Measurements from ENCODE around the gene SEMA3D.

Gene SEMA3D

GRCh38 chr7:84981055-84981976 lies 205.5 kb downstream of the SEMA3D start:
- FAIRE-seq: no peak

DNA sequence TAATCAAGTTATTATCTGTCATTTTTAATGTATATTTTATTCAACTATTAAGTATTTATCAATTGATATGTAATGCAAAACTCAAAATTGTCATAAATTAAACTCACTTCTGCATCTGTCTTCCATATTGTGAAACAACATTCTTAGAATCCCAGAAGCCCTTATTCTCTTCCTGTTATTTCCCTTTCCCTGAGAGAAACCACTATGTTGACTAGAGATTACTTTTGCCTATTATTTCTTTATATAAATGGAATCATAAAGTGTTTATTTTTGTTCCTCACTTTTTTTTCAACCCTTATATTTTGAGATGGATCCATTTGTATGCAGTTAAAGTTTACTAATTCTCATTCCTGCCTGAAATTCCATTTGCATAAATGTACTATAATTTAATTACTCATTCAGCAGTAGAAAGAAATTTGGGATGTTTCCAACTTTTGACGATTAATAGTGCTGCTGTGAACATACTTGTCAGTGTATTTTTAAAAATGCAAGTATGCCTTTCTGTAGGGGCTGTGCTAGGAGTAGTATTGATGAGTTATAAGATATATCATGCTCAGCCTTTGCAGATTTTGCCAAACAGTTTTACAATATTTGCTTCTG lies 211.2 kb downstream of the SEMA3D start:
- FAIRE-seq: no peak

GRCh38 chr7:84971360-84971759 lies 215.5 kb downstream of the SEMA3D start:
- no peak for FAIRE-seq

DNA sequence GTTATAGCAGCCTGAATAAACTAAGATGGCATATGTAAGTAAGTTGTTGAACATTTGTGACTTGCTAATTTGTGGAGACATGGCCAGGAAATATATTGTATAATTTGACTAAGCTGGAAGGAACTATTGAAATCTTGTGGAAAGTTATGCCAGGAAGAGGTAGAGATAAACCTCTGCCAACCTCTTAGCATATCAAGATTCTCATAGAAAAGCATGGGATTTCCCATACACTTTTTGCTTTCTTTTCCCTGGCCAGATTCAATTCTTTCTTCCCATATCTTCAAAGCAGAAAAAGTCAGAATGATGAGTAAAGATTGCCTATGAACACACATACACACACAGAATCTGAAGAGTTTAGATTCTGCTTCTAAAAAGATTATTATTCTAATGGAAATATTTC lies 216.2 kb downstream of the SEMA3D start:
- FAIRE-seq: no peak

GRCh38 chr7:84953234-84953633 lies 233.6 kb downstream of the SEMA3D start:
- FAIRE-seq: no peak

GRCh38 chr7:84950836-84951235 lies 236.0 kb downstream of the SEMA3D start:
- no peak for FAIRE-seq

DNA sequence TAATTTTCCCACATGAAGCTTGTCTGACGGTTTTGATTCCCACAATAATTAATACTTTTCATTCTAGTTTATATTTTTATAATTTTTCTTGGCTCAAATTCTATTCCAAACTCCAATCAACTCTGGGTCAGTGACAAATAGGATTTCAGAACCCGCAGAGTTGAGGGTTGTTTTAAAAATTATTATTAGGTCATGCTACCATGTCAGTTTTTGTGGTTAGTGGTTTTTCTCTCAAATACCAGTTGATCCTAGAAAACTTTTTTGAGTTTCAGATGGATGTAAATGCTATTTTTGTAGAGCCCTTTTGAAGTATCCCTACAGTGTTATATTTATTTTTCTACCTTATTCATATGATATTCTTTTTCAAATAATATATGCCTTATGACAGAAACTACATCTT lies 237.4 kb downstream of the SEMA3D start:
- no peak for FAIRE-seq

GRCh38 chr7:84949067-84949466 lies 237.8 kb downstream of the SEMA3D start:
- FAIRE-seq: no peak

GRCh38 chr7:84948634-84949033 lies 238.2 kb downstream of the SEMA3D start:
- no peak for FAIRE-seq

GRCh38 chr7:84946549-84946948 lies 240.3 kb downstream of the SEMA3D start:
- no peak for FAIRE-seq

Data from TTC549 (cell line).